ENCODE results near the gene ST8SIA1.

- TF ChIP-seq EZH2phosphoT487 (IDR thresholded peaks at IDR 0.05; ENCODE audit: borderline replicate concordance, low read length) (no peak), CTCF (conservative IDR thresholded peaks at IDR 0.05; ENCODE audit: low read depth, low read length) (no peak), EZH2 (IDR thresholded peaks at IDR 0.05; ENCODE audit: low read length, unreplicated experiment) (no peak)
These were observed 13.7 kb upstream of the ST8SIA1 start for GRCh38 chr12:22348208-22348607.

All from PC-3 (cell line).